H1 (cell line): Measurements from ENCODE around the gene TRHDE. TPM values are rescaled to one million over a fixed set of nuclear protein-coding genes. Genes with fewer than 3 reads are reported as not detected.

Experiments
- CTCF ChIA-PET: fragments of 300-600 bp; sonication (Branson Sonifier 250); formaldehyde crosslinking; loops from one replicate; lab custom pipeline; 2021; ENCODE audit not compliant: partially characterized antibody; lab: Charles Lee
- POLR2A ChIA-PET: fragments of 300-600 bp; sonication (Branson Sonifier 250); formaldehyde crosslinking; loops from one replicate; lab custom pipeline; 2021; ENCODE audit warnings: inconsistent platforms; ENCODE audit not compliant: partially characterized antibody; lab: Charles Lee
- DNase-seq, 2 experiments: peaks; one replicate each; pipeline versions ENCODE4 v3.0.0 to v3.0.0-alpha.2; 2010 to 2022; ENCODE audit warnings: low spot score in 2 of 2, low read depth in 1 of 2, mixed read lengths in 1 of 2
- FAIRE-seq: peaks from 2 replicates; lab custom pipeline; 2011; peaks lifted over from hg19 to GRCh38; lab: Jason Lieb, UNC
- H2AFZ ChIP-seq: 2 replicates; pipeline ENCODE4 v1.8.1; 2012; ENCODE audit warnings: low read length, inconsistent platforms
- H2AK5ac ChIP-seq: 2 replicates; pipeline ENCODE4 v1.6.1; 2013; ENCODE audit warnings: low read depth, low read length
- H2BK120ac ChIP-seq: replicated peaks from 2 replicates; pipeline ENCODE3; 2013; ENCODE audit warnings: low read depth, low read length, inconsistent platforms
- H2BK12ac ChIP-seq: 2 replicates; pipeline ENCODE4 v1.6.1; 2013; ENCODE audit warnings: low read depth, low read length
- H2BK15ac ChIP-seq: 2 replicates; pipeline ENCODE4 v1.6.1; 2013; ENCODE audit warnings: low read length
- H2BK20ac ChIP-seq: 2 replicates; pipeline ENCODE4 v1.6.1; 2013; ENCODE audit warnings: low read length
- H2BK5ac ChIP-seq: 2 replicates; pipeline ENCODE4 v1.6.1; 2013; ENCODE audit warnings: low read depth, low read length
- H3K14ac ChIP-seq: 2 replicates; pipeline ENCODE4 v1.6.1; 2013; ENCODE audit warnings: inconsistent platforms; ENCODE audit not compliant: insufficient read length
- H3K18ac ChIP-seq: 2 replicates; pipeline ENCODE4 v1.6.1; 2013; ENCODE audit warnings: low read length; ENCODE audit errors: extremely low read depth
- H3K23ac ChIP-seq: 2 replicates; pipeline ENCODE4 v1.6.1; 2013; ENCODE audit warnings: inconsistent platforms; ENCODE audit not compliant: insufficient read length
- H3K23me2 ChIP-seq: 2 replicates; pipeline ENCODE4 v1.6.1; 2013; ENCODE audit warnings: low read depth, low read length
- H3K27ac ChIP-seq: 2 replicates; pipeline ENCODE4 v1.6.1; 2011; ENCODE audit warnings: low read depth, low read length, inconsistent platforms
- H3K27me3 ChIP-seq, 4 experiments: replicated peaks in 1 of 4; 1 replicate in 1 of 4; 2 replicates in 3 of 4; pipeline versions ENCODE4 v1.6.1 to v1.8.1; 2011 to 2013; ENCODE audit warnings: low read length in 3 of 4, mild to moderate bottlenecking in 3 of 4, inconsistent platforms in 2 of 4, mixed read lengths in 2 of 4, moderate library complexity in 1 of 4; ENCODE audit not compliant: control insufficient read depth in 3 of 4, insufficient read depth in 3 of 4; ENCODE audit errors: extremely low read depth in 1 of 4
- H3K36me3 ChIP-seq, 4 experiments: 2 replicates each; pipeline versions ENCODE4 v1.6.1 to v1.8.1; 2011 to 2013; ENCODE audit warnings: mild to moderate bottlenecking in 4 of 4, low read length in 3 of 4, moderate library complexity in 2 of 4, control low read depth in 1 of 4, inconsistent platforms in 1 of 4; ENCODE audit not compliant: insufficient read depth in 4 of 4, control insufficient read depth in 2 of 4
- H3K4ac ChIP-seq: replicated peaks from 2 replicates; pipeline ENCODE3; 2013; ENCODE audit warnings: low read length, low read depth, mixed read lengths, inconsistent platforms; ENCODE audit not compliant: insufficient read length
- H3K4me1 ChIP-seq, 4 experiments: replicated peaks in 1 of 4; 1 replicate in 1 of 4; 2 replicates in 3 of 4; pipeline versions ENCODE4 v1.6.1 to v1.8.1; 2011 to 2013; ENCODE audit warnings: low read length in 3 of 4, inconsistent platforms in 2 of 4, mixed read lengths in 1 of 4; ENCODE audit not compliant: insufficient read depth in 4 of 4, control insufficient read depth in 3 of 4
- H3K4me2 ChIP-seq, 2 experiments: 2 replicates each; pipeline versions ENCODE4 v1.6.1 to v1.8.1; 2011 to 2013; ENCODE audit warnings: low read depth in 2 of 2, low read length in 2 of 2, control low read depth in 1 of 2, inconsistent platforms in 1 of 2, mild to moderate bottlenecking in 1 of 2; ENCODE audit not compliant: insufficient read depth in 1 of 2
- H3K4me3 ChIP-seq, 4 experiments: fragments of 200-600, 300-600 bp in 1 of 4; sonication (generic), shearing (Covaris generic), sonication (Bioruptor Twin) in 1 of 4; 2 replicates each; pipeline versions ENCODE4 v1.5.1 to v1.8.1; 2011 to 2016; ENCODE audit warnings: low read length in 4 of 4, low read depth in 3 of 4, control low read depth in 2 of 4, inconsistent platforms in 2 of 4, mild to moderate bottlenecking in 2 of 4, mixed read lengths in 1 of 4, moderate library complexity in 1 of 4; ENCODE audit not compliant: insufficient read depth in 2 of 4; ENCODE audit errors: extremely low read depth in 1 of 4
- H3K56ac ChIP-seq: replicated peaks from 2 replicates; pipeline ENCODE3; 2013; ENCODE audit warnings: low read depth, mild to moderate bottlenecking, mixed read lengths, low read length, inconsistent platforms; ENCODE audit not compliant: insufficient read length
- H3K79me1 ChIP-seq: 2 replicates; pipeline ENCODE4 v1.6.1; 2013; ENCODE audit warnings: low read depth, low read length, control low read depth
- H3K79me2 ChIP-seq, 2 experiments: 2 replicates each; pipeline versions ENCODE4 v1.6.1 to v1.8.1; 2012 to 2013; ENCODE audit warnings: low read length in 2 of 2, mild to moderate bottlenecking in 2 of 2, inconsistent platforms in 1 of 2; ENCODE audit not compliant: insufficient read depth in 2 of 2, control insufficient read depth in 1 of 2
- H3K9ac ChIP-seq, 4 experiments: replicated peaks in 1 of 4; 1 replicate in 1 of 4; 2 replicates in 3 of 4; pipeline versions ENCODE4 v1.6.1 to v1.8.1; 2011 to 2013; ENCODE audit warnings: low read depth in 3 of 4, low read length in 3 of 4, control low read depth in 2 of 4, mild to moderate bottlenecking in 2 of 4, moderate library complexity in 2 of 4, inconsistent platforms in 1 of 4; ENCODE audit errors: extremely low read depth in 1 of 4
- H3K9me3 ChIP-seq, 2 experiments: 2 replicates each; pipeline versions ENCODE4 v1.6.1 to v1.8.1; 2012 to 2013; ENCODE audit warnings: mild to moderate bottlenecking in 2 of 2, moderate library complexity in 2 of 2, control low read depth in 1 of 2, inconsistent platforms in 1 of 2, low read depth in 1 of 2, low read length in 1 of 2, mixed read lengths in 1 of 2; ENCODE audit not compliant: insufficient read depth in 2 of 2
- H4K20me1 ChIP-seq, 2 experiments: replicated peaks in 1 of 2; 2 replicates each; pipeline versions ENCODE3 to v1.8.1; 2011 to 2013; ENCODE audit warnings: inconsistent platforms in 2 of 2, low read length in 2 of 2, mild to moderate bottlenecking in 1 of 2; ENCODE audit not compliant: insufficient read depth in 2 of 2, control insufficient read depth in 1 of 2
- H4K5ac ChIP-seq: 2 replicates; pipeline ENCODE4 v1.6.1; 2013; ENCODE audit warnings: low read length, low read depth, mixed read lengths, inconsistent platforms; ENCODE audit not compliant: insufficient read length
- H4K8ac ChIP-seq: 2 replicates; pipeline ENCODE4 v1.8.0; 2013; ENCODE audit warnings: mild to moderate bottlenecking, moderate library complexity, low read length, inconsistent platforms; ENCODE audit not compliant: insufficient read depth; ENCODE audit errors: extremely low read depth
- H4K91ac ChIP-seq: replicated peaks from 2 replicates; pipeline ENCODE3; 2013; ENCODE audit warnings: low read length, mixed read lengths, inconsistent platforms; ENCODE audit not compliant: insufficient read length
- FOSL1 ChIP-seq: IDR thresholded peaks from 2 replicates; pipeline ENCODE4 v1.6.1; 2011; ENCODE audit warnings: mild to moderate bottlenecking, low read depth, low read length, moderate library complexity; ENCODE audit not compliant: insufficient read depth
- HDAC2 ChIP-seq, 2 experiments: fragments of 300-600 bp in 1 of 2; sonication (generic) in 1 of 2; IDR thresholded peaks; 2 replicates each; pipeline ENCODE4 v1.6.1; 2011 to 2012; ENCODE audit warnings: low read depth in 2 of 2, low read length in 2 of 2, mild to moderate bottlenecking in 2 of 2, moderate library complexity in 2 of 2, borderline replicate concordance in 1 of 2, inconsistent platforms in 1 of 2
- MAFK ChIP-seq: IDR thresholded peaks from 2 replicates; pipeline ENCODE4 v1.6.1; 2012; ENCODE audit warnings: low read depth, mild to moderate bottlenecking, improper control_type of control experiment, low read length
- SP2 ChIP-seq: IDR thresholded peaks from 2 replicates; pipeline ENCODE4 v1.6.1; 2012; ENCODE audit warnings: mild to moderate bottlenecking, low read length, inconsistent platforms
- WGBS, 2 experiments: shearing (Covaris generic) in 1 of 2; methylation state at CpG; one replicate each; pipeline versions ENCODE4 v1.1.6 to v1.1.7; 2013 to 2015; ENCODE audit warnings: low lambda C conversion rate in 2 of 2, mixed read lengths in 2 of 2, inconsistent platforms in 1 of 2, low coverage in 1 of 2, missing lambda C conversion rate in 1 of 2; ENCODE audit not compliant: insufficient replicate concordance in 2 of 2, insufficient coverage in 1 of 2, insufficient read length in 1 of 2; ENCODE audit errors: extremely low coverage in 1 of 2, missing lambda C conversion rate in 1 of 2; 5-methylcytosine and 5-hydroxymethylcytosine counted together
- polyA plus RNA-seq, 7 experiments: library from polyadenylated mRNA; depleted of rRNA in 3 of 7; stranded (reverse) in 5 of 7; unstranded in 2 of 7; fragments of >200 nt in 5 of 7; fragments of 200-250 nt in 2 of 7; gene quantifications; 1 replicate in 5 of 7; 2 replicates in 1 of 7; 4 replicates in 1 of 7; pipeline versions ENCODE4 v1.2.1 to v1.2.3, GENCODE V29; 2011 to 2013; ENCODE audit warnings: missing spikeins in 2 of 7, mixed read lengths in 2 of 7
- total RNA-seq: library from RNA; stranded (reverse); fragmentation: NEBNext Ultra II Directional; extraction: Animal tissue kit (Norgen Biotek cat#: 25700); gene quantifications from 2 replicates; pipeline ENCODE4 v1.2.1, GENCODE V29; 2021

Gene TRHDE
- total and polyA plus RNA-seq, 2 of the 8 experiments (the other 6 are each of a cell fraction or from before 2014, with no cell fraction given), result 1.3 to 5.0 TPM

DNA sequence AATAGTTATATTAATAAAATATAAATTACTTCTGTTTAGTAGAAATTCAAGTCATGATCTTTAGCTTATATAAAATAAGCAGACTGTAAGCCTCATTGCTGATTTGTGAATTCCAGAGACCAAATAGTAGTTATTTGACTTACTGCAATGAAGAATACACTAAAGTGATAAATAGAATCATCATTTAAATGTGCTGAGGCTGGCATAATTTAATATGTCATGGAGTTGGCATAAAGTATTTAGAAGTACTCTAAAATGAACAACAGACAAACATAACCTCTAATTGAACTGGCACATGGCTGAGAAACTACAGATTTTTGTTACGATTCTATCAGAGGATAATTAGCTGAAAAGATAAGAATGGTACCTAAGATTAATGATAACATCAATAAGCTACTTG, 45.7 kb upstream of the TRHDE start:
- Histone ChIP-seq H3K79me1 (no peaks in the 10 kb centered on the region), H3K23ac (no peak overlapping the region), H3K4me1 (no peaks in the 10 kb centered on the region), H2BK20ac (no peak overlapping the region), H2AFZ (no peak overlapping the region), H3K4me2 (no peak overlapping the region), H3K4ac (no peak overlapping the region), H4K8ac (no peak overlapping the region), H2BK5ac (no peak overlapping the region), H3K56ac (no peak overlapping the region), H3K9ac (no peak overlapping the region), H3K18ac (no peak overlapping the region), H2AK5ac (no peak overlapping the region), H2BK120ac (no peak overlapping the region), H2BK12ac (no peak overlapping the region), H3K14ac (no peak overlapping the region), H4K91ac (no peak overlapping the region), H3K27ac (no peak overlapping the region), H3K79me2 (no peaks in the 10 kb centered on the region), H4K5ac (no peak overlapping the region), H3K27me3 (no peaks in the 10 kb centered on the region), H2BK15ac (no peak overlapping the region), H3K23me2 (no peaks in the 10 kb centered on the region), H3K9me3 (0 out of 4 replicates have a peak, but pooled peaks cover 0 to 3% of the 10 kb centered on the region in 2 experiments), H4K20me1 (no peaks in the 10 kb centered on the region), H3K36me3 (no peaks in the 10 kb centered on the region), H3K4me3 (no peak overlapping the region)
- no peak for DNase-seq
- 93% methylated on average over 1 of the region's 1 CpG; no CpG with 5 or more reads in 1 of the 2 experiments for WGBS, 2 experiments
- CTCF ChIA-PET, result interaction anchor here (1.5 kb wide), 1 partner anchor 13 kb away, joined by 3 read pairs; no protein-coding TSS in a partner anchor
- FAIRE-seq, result no peak
- POLR2A ChIA-PET, result no interaction called here
- no peak for TF ChIP-seq HDAC2 (IDR thresholded peaks at IDR 0.05; ENCODE audit: borderline replicate concordance in 1 of 2, low read depth in 2 of 2, low read length in 2 of 2)
- TF ChIP-seq SP2, result no peak
- no peak for TF ChIP-seq FOSL1
- TF ChIP-seq MAFK, result no peak
